Kidney (tissue), 14 donors: ENCODE data around the gene SOX1. TPM values are rescaled to one million over a fixed set of nuclear protein-coding genes. Genes with fewer than 3 reads are reported as not detected.

Experiments
- DNase-seq, 5 donors: peaks; one replicate each; pipeline ENCODE4 v3.0.0-alpha.2; 2013 to 2020
- FAIRE-seq: peaks from 2 replicates; lab custom pipeline; 2012; peaks lifted over from hg19 to GRCh38; lab: Jason Lieb, UNC
- H3K27ac ChIP-seq, 2 donors: one replicate each; pipeline ENCODE4 v1.7.0; 2013; ENCODE audit warnings: low read depth in 2 of 2, low read length in 2 of 2, inconsistent platforms in 1 of 2
- H3K27me3 ChIP-seq: one replicate; pipeline ENCODE4 v1.7.1; 2013; ENCODE audit warnings: low read length, inconsistent platforms; ENCODE audit not compliant: control insufficient read depth, insufficient read depth
- H3K36me3 ChIP-seq, 3 donors: one replicate each; pipeline versions ENCODE4 v1.7.0 to v1.7.1; 2013; ENCODE audit warnings: low read length in 3 of 3, control low read depth in 1 of 3, inconsistent platforms in 1 of 3; ENCODE audit not compliant: insufficient read depth in 3 of 3, control insufficient read depth in 2 of 3
- H3K4me1 ChIP-seq, 3 donors: one replicate each; pipeline versions ENCODE4 v1.7.0 to v1.7.1; 2013; ENCODE audit warnings: low read length in 3 of 3, inconsistent platforms in 1 of 3, low read depth in 1 of 3; ENCODE audit not compliant: control insufficient read depth in 2 of 3, insufficient read depth in 2 of 3
- H3K4me3 ChIP-seq, 3 donors: one replicate each; pipeline versions ENCODE4 v1.7.0 to v1.8.1; 2013; ENCODE audit warnings: low read length in 3 of 3, control low read depth in 1 of 3, inconsistent platforms in 1 of 3
- H3K9ac ChIP-seq, 3 donors: one replicate each; pipeline versions ENCODE4 v1.7.0 to v1.7.1; 2013; ENCODE audit warnings: low read length in 3 of 3, control low read depth in 1 of 3, inconsistent platforms in 1 of 3
- H3K9me3 ChIP-seq, 3 donors: one replicate each; pipeline versions ENCODE4 v1.7.0 to v1.7.1; 2013; ENCODE audit warnings: low read length in 3 of 3, control low read depth in 1 of 3, inconsistent platforms in 1 of 3; ENCODE audit not compliant: control insufficient read depth in 2 of 3, insufficient read depth in 1 of 3
- intact Hi-C: fragments of 100-400 bp; cut with DNase I; formaldehyde crosslinking; loops from one replicate; pipeline ENCODE4 v1.11.1; 2022
- polyA plus RNA-seq: library from polyadenylated mRNA; stranded (reverse); fragments of 350-450 nt; fragmentation: Illumina TruSeq; extraction: RNeasy Lipid Tissue Mini Kit (QIAGEN cat#74804); gene quantifications from one replicate; pipeline ENCODE4 v1.2.3, GENCODE V29; 2014; ENCODE audit warnings: low read depth, low replicate concordance; ENCODE audit not compliant: insufficient read depth
- total RNA-seq: library from RNA; stranded (reverse); fragmentation: NEBNext Ultra II Directional; extraction: Animal tissue kit (Norgen Biotek cat#: 25700); gene quantifications from one replicate; pipeline ENCODE4 v1.2.1, GENCODE V29; 2021
- TF ChIP-seq, protein P1 (sequence below): IDR thresholded peaks from 3 replicates; pipeline ENCODE4 v1.5.1; 2012; ENCODE audit warnings: mild to moderate bottlenecking, moderate library complexity, borderline replicate concordance; ENCODE audit not compliant: insufficient read depth; ENCODE audit errors: extremely low read depth
- donor health status: control.
- donor health status: control.
- donor health status: control.
- donor health status: control.
- donor health status: control.
- donor health status: DM: yes; HTN: yes; CAD: no.
- donor health status: Normal renal cell carcinoma (clear cell type).

SOX1 gene
- total and polyA plus RNA-seq, 2 donors from 2014 or later = not detected

GRCh38 chr13:112112534-112113276 lies 45.8 kb downstream of the SOX1 start:
- peaks cover 30% of the 10 kb centered on the region for H3K27me3 ChIP-seq

DNA sequence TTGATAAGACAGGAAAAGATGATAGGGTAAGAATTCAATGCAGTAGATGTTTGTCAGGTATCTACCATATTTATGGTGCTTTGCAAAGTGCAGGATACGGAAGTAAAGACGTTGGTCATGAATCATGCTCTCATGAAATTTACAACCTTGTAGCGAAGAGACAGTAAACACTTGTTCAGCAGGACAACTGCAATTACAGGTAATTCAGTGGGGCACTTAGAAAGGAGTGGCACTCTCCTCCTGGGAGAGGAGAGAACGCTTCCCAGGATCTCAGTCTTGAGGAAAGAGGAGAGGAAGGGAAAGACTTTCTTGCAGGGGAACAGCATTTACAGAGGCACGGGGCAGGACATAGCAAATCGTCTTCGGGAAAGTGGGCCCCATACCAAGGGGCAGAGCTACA lies 46.4 kb downstream of the SOX1 start:
- H3K4me1 ChIP-seq = no peaks in the 10 kb centered on the region

More at GRCh38 chr13:112112534-112113276, 45.8 kb downstream of the SOX1 start:
- Histone ChIP-seq H3K4me1 (no peaks in the 10 kb centered on the region), H3K36me3 (no peaks in the 10 kb centered on the region), H3K9ac (no peak overlapping the region), H3K27ac (no peak overlapping the region), H3K9me3 (no peaks in the 10 kb centered on the region), H3K4me3 (no peak overlapping the region)
- DNase-seq (peak in 1 of 5 donors; percentile 19), FAIRE-seq (no peak)
- intact Hi-C loops = no loop called here
- TF ChIP-seq, protein P1, sequence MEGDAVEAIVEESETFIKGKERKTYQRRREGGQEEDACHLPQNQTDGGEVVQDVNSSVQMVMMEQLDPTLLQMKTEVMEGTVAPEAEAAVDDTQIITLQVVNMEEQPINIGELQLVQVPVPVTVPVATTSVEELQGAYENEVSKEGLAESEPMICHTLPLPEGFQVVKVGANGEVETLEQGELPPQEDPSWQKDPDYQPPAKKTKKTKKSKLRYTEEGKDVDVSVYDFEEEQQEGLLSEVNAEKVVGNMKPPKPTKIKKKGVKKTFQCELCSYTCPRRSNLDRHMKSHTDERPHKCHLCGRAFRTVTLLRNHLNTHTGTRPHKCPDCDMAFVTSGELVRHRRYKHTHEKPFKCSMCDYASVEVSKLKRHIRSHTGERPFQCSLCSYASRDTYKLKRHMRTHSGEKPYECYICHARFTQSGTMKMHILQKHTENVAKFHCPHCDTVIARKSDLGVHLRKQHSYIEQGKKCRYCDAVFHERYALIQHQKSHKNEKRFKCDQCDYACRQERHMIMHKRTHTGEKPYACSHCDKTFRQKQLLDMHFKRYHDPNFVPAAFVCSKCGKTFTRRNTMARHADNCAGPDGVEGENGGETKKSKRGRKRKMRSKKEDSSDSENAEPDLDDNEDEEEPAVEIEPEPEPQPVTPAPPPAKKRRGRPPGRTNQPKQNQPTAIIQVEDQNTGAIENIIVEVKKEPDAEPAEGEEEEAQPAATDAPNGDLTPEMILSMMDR = no peak

DNA sequence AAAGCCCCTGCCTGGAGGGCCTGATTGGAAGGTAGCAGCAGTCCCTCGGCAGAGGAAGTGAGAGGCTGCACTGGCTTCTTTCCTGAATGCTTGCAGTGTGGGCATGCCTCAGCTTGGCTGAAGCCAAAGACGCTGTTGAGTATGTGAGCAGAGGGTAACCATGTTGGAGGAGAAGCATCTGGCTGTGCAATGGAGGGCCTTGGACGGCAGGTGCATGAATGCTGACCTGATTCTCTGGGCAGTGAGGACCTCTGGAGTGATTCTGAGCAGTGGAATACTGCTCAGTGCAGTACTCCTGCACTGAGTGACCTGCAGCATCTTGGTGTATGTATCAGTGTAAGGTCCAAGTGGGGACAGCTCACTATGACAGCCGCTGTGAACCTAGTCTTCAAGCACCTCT lies 46.9 kb downstream of the SOX1 start:
- H3K4me1 ChIP-seq = no peaks in the 10 kb centered on the region
- intact Hi-C loops = no loop called here
- TF ChIP-seq, protein P1 = no peak
- no peaks in the 10 kb centered on the region for H3K36me3 ChIP-seq
- peaks cover 20% of the 10 kb centered on the region for H3K27me3 ChIP-seq
- H3K9me3 ChIP-seq = no peaks in the 10 kb centered on the region
- no peak overlapping the region for H3K4me3 ChIP-seq
- no peak overlapping the region for H3K9ac ChIP-seq
- no peak overlapping the region for H3K27ac ChIP-seq
- FAIRE-seq (no peak), DNase-seq (peak in 1 of 5 donors; percentile 16)

More for the DNA sequence above, 46.4 kb downstream of the SOX1 start:
- intact Hi-C loops = no loop called here
- H3K27ac ChIP-seq = no peak overlapping the region
- TF ChIP-seq, protein P1 = no peak
- H3K27me3 ChIP-seq = peaks cover 25% of the 10 kb centered on the region
- FAIRE-seq (no peak), DNase-seq (no peak)
- H3K9ac ChIP-seq = no peak overlapping the region
- no peaks in the 10 kb centered on the region for H3K36me3 ChIP-seq
- H3K9me3 ChIP-seq = no peaks in the 10 kb centered on the region
- no peak overlapping the region for H3K4me3 ChIP-seq

- H3K27ac ChIP-seq = no peak overlapping the region
- no peaks in the 10 kb centered on the region for H3K4me1 ChIP-seq
- H3K9ac ChIP-seq = no peak overlapping the region
- TF ChIP-seq, protein P1 = no peak
- no peak overlapping the region for H3K4me3 ChIP-seq
- H3K27me3 ChIP-seq = peaks cover 22% of the 10 kb centered on the region
- H3K9me3 ChIP-seq = no peaks in the 10 kb centered on the region
- FAIRE-seq = no peak
- peak in 1 of 5 donors; percentile 21 for DNase-seq
- intact Hi-C loops = no loop called here
- no peaks in the 10 kb centered on the region for H3K36me3 ChIP-seq
Observed at GRCh38 chr13:112114391-112114790, 47.4 kb downstream of the SOX1 start.
